HCT116 (cell line): ENCODE measurements around the gene KRT6C. TPM values are rescaled to one million over a fixed set of nuclear protein-coding genes. Genes with fewer than 3 reads are reported as not detected.

Experiments used
- ATAC-seq: fragments of 200-7000 bp; cut with Tn5 transposase; 2 replicates; pipeline ENCODE4 v1.9.1; 2020; ENCODE audit warnings: mild to moderate bottlenecking, moderate library complexity
- BruUV-seq: library from RNA; stranded (reverse); fragments of 400-500 nt; replicated peaks from 2 replicates; lab custom pipeline; 2021; lab: Mats Ljungman, UMichigan
- CTCF ChIA-PET: fragments of 300-600 bp; sonication (Branson Sonifier 250); formaldehyde crosslinking; loops from one replicate; lab custom pipeline; 2021; ENCODE audit warnings: antibody characterized with exemption; lab: Charles Lee
- POLR2A ChIA-PET: fragments of 300-600, 350-600 bp; sonication (Branson Sonifier 250); formaldehyde crosslinking; loops from one replicate; lab custom pipeline; 2021; ENCODE audit warnings: antibody characterized with exemption; lab: Charles Lee
- RAD21 ChIA-PET, 2 experiments: fragments of 300-600 bp; sonication (Branson Sonifier 250); formaldehyde crosslinking; loops; one replicate each; lab custom pipeline; 2023; ENCODE audit warnings: low total read pairs in 2 of 2; ENCODE audit not compliant: uncharacterized antibody in 2 of 2, unreplicated experiment in 2 of 2, low non-redundant PET in 1 of 2; lab: Charles Lee
- DNase-seq: peaks from one replicate; pipeline ENCODE4 v3.0.0-alpha.2; 2010; ENCODE audit warnings: low read depth, low spot score
- H2AFZ ChIP-seq: fragments of 200-600 bp; shearing (Covaris generic), sonication (generic); 2 replicates; pipeline ENCODE4 v1.6.1; 2017; ENCODE audit warnings: low read depth, mixed run types, mixed read lengths, antibody characterized with exemption, low read length; ENCODE audit not compliant: poor library complexity, severe bottlenecking
- H3K27ac ChIP-seq: 2 replicates; pipeline ENCODE4 v1.5.1; 2012; ENCODE audit warnings: low read depth, low read length
- H3K27me3 ChIP-seq: fragments of 200-600 bp; sonication (generic); 2 replicates; pipeline ENCODE4 v1.6.1; 2016; ENCODE audit warnings: mixed run types, low read length, mixed read lengths; ENCODE audit not compliant: insufficient read depth
- H3K36me3 ChIP-seq, 2 experiments: fragments of 200-500 bp in 1 of 2; fragments of 200-600 bp in 1 of 2; sonication (Bioruptor generic) in 1 of 2; sonication (generic) in 1 of 2; 2 replicates each; pipeline versions ENCODE4 v1.5.1 to v1.6.1; 2014 to 2016; ENCODE audit warnings: low read length in 2 of 2, inconsistent platforms in 1 of 2, mixed read lengths in 1 of 2, mixed run types in 1 of 2; ENCODE audit not compliant: insufficient read depth in 2 of 2, control insufficient read depth in 1 of 2
- H3K4me1 ChIP-seq, 2 experiments: fragments of 200-600 bp in 1 of 2; sonication (generic) in 1 of 2; 2 replicates each; pipeline versions ENCODE4 v1.5.1 to v1.6.1; 2012 to 2017; ENCODE audit warnings: low read length in 2 of 2, inconsistent platforms in 1 of 2, mild to moderate bottlenecking in 1 of 2, mixed read lengths in 1 of 2, mixed run types in 1 of 2, moderate library complexity in 1 of 2; ENCODE audit not compliant: insufficient read depth in 2 of 2, control insufficient read depth in 1 of 2
- H3K4me2 ChIP-seq: fragments of 200-600 bp; sonication (generic); 2 replicates; pipeline ENCODE4 v1.6.1; 2017; ENCODE audit warnings: mixed run types, low read length, mixed read lengths
- H3K4me3 ChIP-seq, 2 experiments: fragments of 200-600 bp in 1 of 2; sonication (generic) in 1 of 2; replicated peaks in 1 of 2; 2 replicates each; pipeline ENCODE4 v1.5.1; 2011 to 2016; ENCODE audit warnings: low read length in 2 of 2, control low read depth in 1 of 2, low read depth in 1 of 2, mild to moderate bottlenecking in 1 of 2, mixed read lengths in 1 of 2, mixed run types in 1 of 2
- H3K79me2 ChIP-seq: fragments of 200-600 bp; sonication (generic); 2 replicates; pipeline ENCODE4 v1.6.1; 2017; ENCODE audit warnings: mild to moderate bottlenecking, mixed run types, low read length, moderate library complexity, mixed read lengths; ENCODE audit not compliant: insufficient read depth
- H3K9ac ChIP-seq: fragments of 200-600 bp; sonication (generic); 2 replicates; pipeline ENCODE4 v1.6.1; 2016; ENCODE audit warnings: low read length, mixed read lengths
- H3K9me2 ChIP-seq: fragments of 200-600 bp; sonication (generic), shearing (Covaris generic); 2 replicates; pipeline ENCODE4 v1.6.1; 2017; ENCODE audit warnings: mixed run types, mild to moderate bottlenecking, moderate library complexity; ENCODE audit not compliant: insufficient read depth
- H3K9me3 ChIP-seq, 2 experiments: fragments of 200-500 bp in 1 of 2; fragments of 200-600 bp in 1 of 2; sonication (Bioruptor generic) in 1 of 2; sonication (generic) in 1 of 2; 2 replicates each; pipeline ENCODE4 v1.6.1; 2014 to 2017; ENCODE audit warnings: low read length in 2 of 2, mixed read lengths in 2 of 2, inconsistent platforms in 1 of 2, low read depth in 1 of 2, mild to moderate bottlenecking in 1 of 2, mixed run types in 1 of 2, moderate library complexity in 1 of 2; ENCODE audit not compliant: control insufficient read depth in 1 of 2, insufficient read depth in 1 of 2
- H4K20me1 ChIP-seq: fragments of 200-600 bp; sonication (generic), shearing (Covaris generic); 2 replicates; pipeline ENCODE4 v1.6.1; 2017; ENCODE audit warnings: mixed run types, mild to moderate bottlenecking, moderate library complexity; ENCODE audit not compliant: insufficient read depth
- POLR2A ChIP-seq: IDR thresholded peaks from 2 replicates; pipeline ENCODE4 v1.7.0; 2011; ENCODE audit warnings: borderline replicate concordance; ENCODE audit not compliant: insufficient read depth, insufficient read length; ENCODE audit errors: extremely low read depth
- SP1 ChIP-seq: IDR thresholded peaks from 2 replicates; pipeline ENCODE4 v1.6.1; 2012; ENCODE audit warnings: low read depth
- intact Hi-C: fragments of 100-400 bp; cut with micrococcal nuclease; formaldehyde crosslinking; loops from 2 replicates; pipeline ENCODE4 v1.10.0; 2022
- total RNA-seq: library from RNA; stranded (reverse); gene quantifications from one replicate; pipeline ENCODE4 v1.2.1, GENCODE V29; 2021; ENCODE audit not compliant: unreplicated experiment
- TF ChIP-seq, protein P1 (sequence below), 3 experiments: fragments of 200-600 bp in 1 of 3; sonication (generic) in 1 of 3; IDR thresholded peaks in 2 of 3; conservative IDR thresholded peaks in 1 of 3; 2 replicates each; pipeline ENCODE4 v1.5.1; 2012 to 2017; ENCODE audit warnings: low read depth in 2 of 3, low read length in 2 of 3, antibody characterized with exemption in 1 of 3, borderline replicate concordance in 1 of 3, control low read depth in 1 of 3, mild to moderate bottlenecking in 1 of 3, mixed read lengths in 1 of 3, mixed run types in 1 of 3, moderate library complexity in 1 of 3; ENCODE audit not compliant: insufficient read depth in 1 of 3
- TF ChIP-seq, protein P2 (sequence below): IDR thresholded peaks from 2 replicates; pipeline ENCODE4 v1.6.1; 2011; ENCODE audit warnings: mild to moderate bottlenecking, low read length, moderate library complexity; ENCODE audit not compliant: insufficient replicate concordance; ENCODE audit errors: extremely low read depth

Gene KRT6C
- total RNA-seq, 1 experiment from 2014 or later: not detected

DNA sequence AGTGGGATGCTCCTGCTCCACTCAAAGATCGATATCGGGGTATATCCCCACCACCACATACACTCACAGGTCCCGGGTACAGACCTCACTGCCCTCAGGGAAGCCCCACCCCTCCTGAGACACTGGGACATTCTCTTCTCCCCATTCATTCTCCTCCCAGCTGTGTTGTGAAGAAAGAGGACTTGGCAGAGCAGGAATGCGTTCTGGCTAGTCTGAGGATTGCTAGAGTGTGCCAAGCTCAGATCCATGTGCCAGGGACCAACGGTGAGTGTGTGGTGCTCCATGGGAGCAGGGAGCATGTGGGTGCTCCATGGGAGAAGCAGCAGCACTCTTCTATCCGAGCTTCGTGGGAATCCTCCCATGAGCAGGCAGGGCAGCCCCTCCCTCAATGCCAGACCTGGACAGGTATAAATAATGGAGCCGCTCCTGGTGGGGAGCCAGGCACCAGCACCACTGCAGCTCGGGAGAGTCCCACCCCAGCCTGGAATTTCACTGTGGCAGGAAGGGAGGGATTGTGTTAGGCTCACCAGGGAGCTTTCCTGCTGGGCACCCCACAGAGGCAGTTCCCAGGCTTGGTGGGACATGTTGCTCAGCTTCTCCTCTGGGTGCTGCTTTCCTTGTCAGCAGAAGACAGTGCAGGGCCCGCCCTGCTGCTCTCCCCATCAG, 48.9 kb upstream of the KRT6C start:
- peak; percentile 27 for DNase-seq
- Histone ChIP-seq H3K9me2 (no peaks in the 10 kb centered on the region), H3K79me2 (no peaks in the 10 kb centered on the region), H3K4me1 (peaks cover 34 to 60% of the 10 kb centered on the region in 2 experiments), H3K9ac (peak overlapping the region; percentile 43), H3K36me3 (no peaks in the 10 kb centered on the region), H3K4me2 (peak overlapping the region; percentile 73), H3K4me3 (peak overlapping the region in 1 of 2 experiments; percentile 37; a peak in 1 of 4 replicates), H3K27me3 (no peaks in the 10 kb centered on the region), H3K27ac (peak overlapping the region; percentile 55), H4K20me1 (no peaks in the 10 kb centered on the region), H2AFZ (peak overlapping the region; percentile 96), H3K9me3 (no peaks in the 10 kb centered on the region)
- intact Hi-C loops: no loop called here
- peak; percentile 75 for ATAC-seq
- ChIA-PET CTCF (interaction anchor here (0.8 kb wide), 1 partner anchor 348 kb away, joined by 3 read pairs; no protein-coding TSS in a partner anchor), RAD21 (no interaction called here), POLR2A (no interaction called here)
- no TSS peak for BruUV-seq
- TF ChIP-seq POLR2A (no peak), SP1 (0 out of 2 replicates have a peak, but pooled peaks have one; percentile 20)
- TF ChIP-seq, protein P1, sequence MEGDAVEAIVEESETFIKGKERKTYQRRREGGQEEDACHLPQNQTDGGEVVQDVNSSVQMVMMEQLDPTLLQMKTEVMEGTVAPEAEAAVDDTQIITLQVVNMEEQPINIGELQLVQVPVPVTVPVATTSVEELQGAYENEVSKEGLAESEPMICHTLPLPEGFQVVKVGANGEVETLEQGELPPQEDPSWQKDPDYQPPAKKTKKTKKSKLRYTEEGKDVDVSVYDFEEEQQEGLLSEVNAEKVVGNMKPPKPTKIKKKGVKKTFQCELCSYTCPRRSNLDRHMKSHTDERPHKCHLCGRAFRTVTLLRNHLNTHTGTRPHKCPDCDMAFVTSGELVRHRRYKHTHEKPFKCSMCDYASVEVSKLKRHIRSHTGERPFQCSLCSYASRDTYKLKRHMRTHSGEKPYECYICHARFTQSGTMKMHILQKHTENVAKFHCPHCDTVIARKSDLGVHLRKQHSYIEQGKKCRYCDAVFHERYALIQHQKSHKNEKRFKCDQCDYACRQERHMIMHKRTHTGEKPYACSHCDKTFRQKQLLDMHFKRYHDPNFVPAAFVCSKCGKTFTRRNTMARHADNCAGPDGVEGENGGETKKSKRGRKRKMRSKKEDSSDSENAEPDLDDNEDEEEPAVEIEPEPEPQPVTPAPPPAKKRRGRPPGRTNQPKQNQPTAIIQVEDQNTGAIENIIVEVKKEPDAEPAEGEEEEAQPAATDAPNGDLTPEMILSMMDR (IDR thresholded peaks at IDR 0.05 in 2 of 3, conservative IDR thresholded peaks at IDR 0.05 in 1 of 3; ENCODE audit: borderline replicate concordance in 1 of 3, insufficient read depth in 1 of 3, low read depth in 2 of 3, low read length in 2 of 3): no peak
- TF ChIP-seq, protein P2, sequence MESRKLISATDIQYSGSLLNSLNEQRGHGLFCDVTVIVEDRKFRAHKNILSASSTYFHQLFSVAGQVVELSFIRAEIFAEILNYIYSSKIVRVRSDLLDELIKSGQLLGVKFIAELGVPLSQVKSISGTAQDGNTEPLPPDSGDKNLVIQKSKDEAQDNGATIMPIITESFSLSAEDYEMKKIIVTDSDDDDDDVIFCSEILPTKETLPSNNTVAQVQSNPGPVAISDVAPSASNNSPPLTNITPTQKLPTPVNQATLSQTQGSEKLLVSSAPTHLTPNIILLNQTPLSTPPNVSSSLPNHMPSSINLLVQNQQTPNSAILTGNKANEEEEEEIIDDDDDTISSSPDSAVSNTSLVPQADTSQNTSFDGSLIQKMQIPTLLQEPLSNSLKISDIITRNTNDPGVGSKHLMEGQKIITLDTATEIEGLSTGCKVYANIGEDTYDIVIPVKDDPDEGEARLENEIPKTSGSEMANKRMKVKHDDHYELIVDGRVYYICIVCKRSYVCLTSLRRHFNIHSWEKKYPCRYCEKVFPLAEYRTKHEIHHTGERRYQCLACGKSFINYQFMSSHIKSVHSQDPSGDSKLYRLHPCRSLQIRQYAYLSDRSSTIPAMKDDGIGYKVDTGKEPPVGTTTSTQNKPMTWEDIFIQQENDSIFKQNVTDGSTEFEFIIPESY: no peak
